H1 (cell line): Measurements from ENCODE around the gene IRGQ. TPM values are rescaled to one million over a fixed set of nuclear protein-coding genes. Genes with fewer than 3 reads are reported as not detected.

Experiments
- CTCF ChIA-PET: fragments of 300-600 bp; sonication (Branson Sonifier 250); formaldehyde crosslinking; loops from one replicate; lab custom pipeline; 2021; ENCODE audit not compliant: partially characterized antibody; lab: Charles Lee
- POLR2A ChIA-PET: fragments of 300-600 bp; sonication (Branson Sonifier 250); formaldehyde crosslinking; loops from one replicate; lab custom pipeline; 2021; ENCODE audit warnings: inconsistent platforms; ENCODE audit not compliant: partially characterized antibody; lab: Charles Lee
- DNase-seq, 2 experiments: peaks; one replicate each; pipeline versions ENCODE4 v3.0.0 to v3.0.0-alpha.2; 2010 to 2022; ENCODE audit warnings: low spot score in 2 of 2, low read depth in 1 of 2, mixed read lengths in 1 of 2
- FAIRE-seq: peaks from 2 replicates; lab custom pipeline; 2011; peaks lifted over from hg19 to GRCh38; lab: Jason Lieb, UNC
- H2AFZ ChIP-seq: 2 replicates; pipeline ENCODE4 v1.8.1; 2012; ENCODE audit warnings: low read length, inconsistent platforms
- H2AK5ac ChIP-seq: 2 replicates; pipeline ENCODE4 v1.6.1; 2013; ENCODE audit warnings: low read depth, low read length
- H2BK120ac ChIP-seq: replicated peaks from 2 replicates; pipeline ENCODE3; 2013; ENCODE audit warnings: low read depth, low read length, inconsistent platforms
- H2BK12ac ChIP-seq: 2 replicates; pipeline ENCODE4 v1.6.1; 2013; ENCODE audit warnings: low read depth, low read length
- H2BK15ac ChIP-seq: 2 replicates; pipeline ENCODE4 v1.6.1; 2013; ENCODE audit warnings: low read length
- H2BK20ac ChIP-seq: 2 replicates; pipeline ENCODE4 v1.6.1; 2013; ENCODE audit warnings: low read length
- H2BK5ac ChIP-seq: 2 replicates; pipeline ENCODE4 v1.6.1; 2013; ENCODE audit warnings: low read depth, low read length
- H3K14ac ChIP-seq: 2 replicates; pipeline ENCODE4 v1.6.1; 2013; ENCODE audit warnings: inconsistent platforms; ENCODE audit not compliant: insufficient read length
- H3K18ac ChIP-seq: 2 replicates; pipeline ENCODE4 v1.6.1; 2013; ENCODE audit warnings: low read length; ENCODE audit errors: extremely low read depth
- H3K23ac ChIP-seq: 2 replicates; pipeline ENCODE4 v1.6.1; 2013; ENCODE audit warnings: inconsistent platforms; ENCODE audit not compliant: insufficient read length
- H3K23me2 ChIP-seq: 2 replicates; pipeline ENCODE4 v1.6.1; 2013; ENCODE audit warnings: low read depth, low read length
- H3K27ac ChIP-seq: 2 replicates; pipeline ENCODE4 v1.6.1; 2011; ENCODE audit warnings: low read depth, low read length, inconsistent platforms
- H3K27me3 ChIP-seq, 4 experiments: replicated peaks in 1 of 4; 1 replicate in 1 of 4; 2 replicates in 3 of 4; pipeline versions ENCODE4 v1.6.1 to v1.8.1; 2011 to 2013; ENCODE audit warnings: low read length in 3 of 4, mild to moderate bottlenecking in 3 of 4, inconsistent platforms in 2 of 4, mixed read lengths in 2 of 4, moderate library complexity in 1 of 4; ENCODE audit not compliant: control insufficient read depth in 3 of 4, insufficient read depth in 3 of 4; ENCODE audit errors: extremely low read depth in 1 of 4
- H3K36me3 ChIP-seq, 4 experiments: 2 replicates each; pipeline versions ENCODE4 v1.6.1 to v1.8.1; 2011 to 2013; ENCODE audit warnings: mild to moderate bottlenecking in 4 of 4, low read length in 3 of 4, moderate library complexity in 2 of 4, control low read depth in 1 of 4, inconsistent platforms in 1 of 4; ENCODE audit not compliant: insufficient read depth in 4 of 4, control insufficient read depth in 2 of 4
- H3K4ac ChIP-seq: replicated peaks from 2 replicates; pipeline ENCODE3; 2013; ENCODE audit warnings: low read length, low read depth, mixed read lengths, inconsistent platforms; ENCODE audit not compliant: insufficient read length
- H3K4me1 ChIP-seq, 4 experiments: replicated peaks in 1 of 4; 1 replicate in 1 of 4; 2 replicates in 3 of 4; pipeline versions ENCODE4 v1.6.1 to v1.8.1; 2011 to 2013; ENCODE audit warnings: low read length in 3 of 4, inconsistent platforms in 2 of 4, mixed read lengths in 1 of 4; ENCODE audit not compliant: insufficient read depth in 4 of 4, control insufficient read depth in 3 of 4
- H3K4me2 ChIP-seq, 2 experiments: 2 replicates each; pipeline versions ENCODE4 v1.6.1 to v1.8.1; 2011 to 2013; ENCODE audit warnings: low read depth in 2 of 2, low read length in 2 of 2, control low read depth in 1 of 2, inconsistent platforms in 1 of 2, mild to moderate bottlenecking in 1 of 2; ENCODE audit not compliant: insufficient read depth in 1 of 2
- H3K4me3 ChIP-seq, 4 experiments: fragments of 200-600, 300-600 bp in 1 of 4; sonication (generic), shearing (Covaris generic), sonication (Bioruptor Twin) in 1 of 4; 2 replicates each; pipeline versions ENCODE4 v1.5.1 to v1.8.1; 2011 to 2016; ENCODE audit warnings: low read length in 4 of 4, low read depth in 3 of 4, control low read depth in 2 of 4, inconsistent platforms in 2 of 4, mild to moderate bottlenecking in 2 of 4, mixed read lengths in 1 of 4, moderate library complexity in 1 of 4; ENCODE audit not compliant: insufficient read depth in 2 of 4; ENCODE audit errors: extremely low read depth in 1 of 4
- H3K56ac ChIP-seq: replicated peaks from 2 replicates; pipeline ENCODE3; 2013; ENCODE audit warnings: low read depth, mild to moderate bottlenecking, mixed read lengths, low read length, inconsistent platforms; ENCODE audit not compliant: insufficient read length
- H3K79me1 ChIP-seq: 2 replicates; pipeline ENCODE4 v1.6.1; 2013; ENCODE audit warnings: low read depth, low read length, control low read depth
- H3K79me2 ChIP-seq, 2 experiments: 2 replicates each; pipeline versions ENCODE4 v1.6.1 to v1.8.1; 2012 to 2013; ENCODE audit warnings: low read length in 2 of 2, mild to moderate bottlenecking in 2 of 2, inconsistent platforms in 1 of 2; ENCODE audit not compliant: insufficient read depth in 2 of 2, control insufficient read depth in 1 of 2
- H3K9ac ChIP-seq, 4 experiments: replicated peaks in 1 of 4; 1 replicate in 1 of 4; 2 replicates in 3 of 4; pipeline versions ENCODE4 v1.6.1 to v1.8.1; 2011 to 2013; ENCODE audit warnings: low read depth in 3 of 4, low read length in 3 of 4, control low read depth in 2 of 4, mild to moderate bottlenecking in 2 of 4, moderate library complexity in 2 of 4, inconsistent platforms in 1 of 4; ENCODE audit errors: extremely low read depth in 1 of 4
- H3K9me3 ChIP-seq, 2 experiments: 2 replicates each; pipeline versions ENCODE4 v1.6.1 to v1.8.1; 2012 to 2013; ENCODE audit warnings: mild to moderate bottlenecking in 2 of 2, moderate library complexity in 2 of 2, control low read depth in 1 of 2, inconsistent platforms in 1 of 2, low read depth in 1 of 2, low read length in 1 of 2, mixed read lengths in 1 of 2; ENCODE audit not compliant: insufficient read depth in 2 of 2
- H4K20me1 ChIP-seq, 2 experiments: replicated peaks in 1 of 2; 2 replicates each; pipeline versions ENCODE3 to v1.8.1; 2011 to 2013; ENCODE audit warnings: inconsistent platforms in 2 of 2, low read length in 2 of 2, mild to moderate bottlenecking in 1 of 2; ENCODE audit not compliant: insufficient read depth in 2 of 2, control insufficient read depth in 1 of 2
- H4K5ac ChIP-seq: 2 replicates; pipeline ENCODE4 v1.6.1; 2013; ENCODE audit warnings: low read length, low read depth, mixed read lengths, inconsistent platforms; ENCODE audit not compliant: insufficient read length
- H4K8ac ChIP-seq: 2 replicates; pipeline ENCODE4 v1.8.0; 2013; ENCODE audit warnings: mild to moderate bottlenecking, moderate library complexity, low read length, inconsistent platforms; ENCODE audit not compliant: insufficient read depth; ENCODE audit errors: extremely low read depth
- H4K91ac ChIP-seq: replicated peaks from 2 replicates; pipeline ENCODE3; 2013; ENCODE audit warnings: low read length, mixed read lengths, inconsistent platforms; ENCODE audit not compliant: insufficient read length
- BCL11A ChIP-seq, 2 experiments: IDR thresholded peaks; one replicate each; pipeline ENCODE4 v1.6.1; 2011; ENCODE audit warnings: low read depth in 2 of 2, low read length in 2 of 2, mild to moderate bottlenecking in 2 of 2
- CHD1 ChIP-seq: IDR thresholded peaks from 2 replicates; pipeline ENCODE4 v1.6.1; 2012; ENCODE audit warnings: low read depth, low read length, improper control_type of control experiment
- EZH2 ChIP-seq: fragments of 200-600 bp; sonication (generic); IDR thresholded peaks from 2 replicates; pipeline ENCODE4 v1.7.1; 2012; ENCODE audit warnings: low read depth, mild to moderate bottlenecking, moderate library complexity, low read length, inconsistent platforms; ENCODE audit not compliant: severe bottlenecking
- FOSL1 ChIP-seq: IDR thresholded peaks from 2 replicates; pipeline ENCODE4 v1.6.1; 2011; ENCODE audit warnings: mild to moderate bottlenecking, low read depth, low read length, moderate library complexity; ENCODE audit not compliant: insufficient read depth
- MAFK ChIP-seq: IDR thresholded peaks from 2 replicates; pipeline ENCODE4 v1.6.1; 2012; ENCODE audit warnings: low read depth, mild to moderate bottlenecking, improper control_type of control experiment, low read length
- MAX ChIP-seq: IDR thresholded peaks from 2 replicates; pipeline ENCODE4 v1.6.1; 2012; ENCODE audit warnings: inconsistent platforms
- SAP30 ChIP-seq: fragments of 300-600 bp; sonication (generic); IDR thresholded peaks from 2 replicates; pipeline ENCODE4 v1.7.1; 2012; ENCODE audit warnings: low read length, moderate library complexity, mild to moderate bottlenecking, inconsistent platforms; ENCODE audit not compliant: insufficient read depth, insufficient replicate concordance
- WGBS, 2 experiments: shearing (Covaris generic) in 1 of 2; methylation state at CpG; one replicate each; pipeline versions ENCODE4 v1.1.6 to v1.1.7; 2013 to 2015; ENCODE audit warnings: low lambda C conversion rate in 2 of 2, mixed read lengths in 2 of 2, inconsistent platforms in 1 of 2, low coverage in 1 of 2, missing lambda C conversion rate in 1 of 2; ENCODE audit not compliant: insufficient replicate concordance in 2 of 2, insufficient coverage in 1 of 2, insufficient read length in 1 of 2; ENCODE audit errors: extremely low coverage in 1 of 2, missing lambda C conversion rate in 1 of 2; 5-methylcytosine and 5-hydroxymethylcytosine counted together
- polyA plus RNA-seq, 7 experiments: library from polyadenylated mRNA; depleted of rRNA in 3 of 7; stranded (reverse) in 5 of 7; unstranded in 2 of 7; fragments of >200 nt in 5 of 7; fragments of 200-250 nt in 2 of 7; gene quantifications; 1 replicate in 5 of 7; 2 replicates in 1 of 7; 4 replicates in 1 of 7; pipeline versions ENCODE4 v1.2.1 to v1.2.3, GENCODE V29; 2011 to 2013; ENCODE audit warnings: missing spikeins in 2 of 7, mixed read lengths in 2 of 7
- total RNA-seq: library from RNA; stranded (reverse); fragmentation: NEBNext Ultra II Directional; extraction: Animal tissue kit (Norgen Biotek cat#: 25700); gene quantifications from 2 replicates; pipeline ENCODE4 v1.2.1, GENCODE V29; 2021

The IRGQ gene
- total and polyA plus RNA-seq, 2 of the 8 experiments (the other 6 are each of a cell fraction or from before 2014, with no cell fraction given), result 16.0 to 42.9 TPM

- no peak overlapping the region for H3K18ac ChIP-seq
- H2BK120ac ChIP-seq, result no peak overlapping the region
- no peak overlapping the region for H3K4me3 ChIP-seq
- FAIRE-seq, result no peak
- no peak overlapping the region for H4K5ac ChIP-seq
- H2AK5ac ChIP-seq, result no peak overlapping the region
- ChIA-PET POLR2A (interaction anchor here (1.0 to 1.3 kb wide), 3 partner anchors 12 to 21 kb away, joined by 3 to 4 read pairs (median 3); partner anchors contain the start of genes IRGQ and ZNF576), CTCF (interaction anchor here (1.3 to 1.7 kb wide), 2 partner anchors 17 to 22 kb away, joined by 3 to 5 read pairs; no protein-coding TSS in a partner anchor)
- H2BK20ac ChIP-seq, result no peak overlapping the region
- DNase-seq, result no peak
- WGBS, 2 experiments, result 96% methylated on average over 6 of the region's 6 CpGs; no CpG with 5 or more reads in 1 of the 2 experiments
- peaks cover 0 to 3% (median 1%) of the 10 kb centered on the region in 4 experiments; a peak in 2 of 8 replicates for H3K36me3 ChIP-seq
- no peak overlapping the region for H4K91ac ChIP-seq
- no peak overlapping the region for H3K14ac ChIP-seq
- peaks cover 4 to 13% (median 7%) of the 10 kb centered on the region in 4 experiments; a peak in 6 of 7 replicates for H3K4me1 ChIP-seq
- no peaks in the 10 kb centered on the region; a peak in 1 of 4 replicates for H3K9me3 ChIP-seq
- H3K9ac ChIP-seq, result no peak overlapping the region
- H2BK15ac ChIP-seq, result no peak overlapping the region
- H2BK5ac ChIP-seq, result no peak overlapping the region
- H2AFZ ChIP-seq, result no peak overlapping the region
- H3K23ac ChIP-seq, result no peak overlapping the region
- no peak overlapping the region for H2BK12ac ChIP-seq
- peaks cover 7% of the 10 kb centered on the region for H3K79me1 ChIP-seq
- H4K20me1 ChIP-seq, result peaks cover 0 to 2% of the 10 kb centered on the region in 2 experiments
- no peaks in the 10 kb centered on the region for H3K27me3 ChIP-seq
- no peak overlapping the region for H3K4me2 ChIP-seq
- H4K8ac ChIP-seq, result no peak overlapping the region
- no peak for TF ChIP-seq MAFK
- TF ChIP-seq FOSL1, result no peak
- TF ChIP-seq EZH2, result no peak
- TF ChIP-seq BCL11A (IDR thresholded peaks at IDR 0.05; ENCODE audit: low read depth in 2 of 2, low read length in 2 of 2), result no peak
- TF ChIP-seq CHD1, result no peak
- no peak for TF ChIP-seq MAX
- TF ChIP-seq SAP30, result no peak
- H3K56ac ChIP-seq, result no peak overlapping the region
- H3K79me2 ChIP-seq, result peaks cover 0 to 11% of the 10 kb centered on the region in 2 experiments; a peak in 2 of 4 replicates
- no peak overlapping the region for H3K4ac ChIP-seq
- H3K27ac ChIP-seq, result no peak overlapping the region
- peaks cover 10% of the 10 kb centered on the region for H3K23me2 ChIP-seq
Observed at GRCh38 chr19:43616954-43617353, 21.0 kb upstream of the IRGQ start.
